Skeletal muscle satellite cell (primary cell): ENCODE results near the gene PTPN14.

Source experiments
- H3K27me3 ChIP-seq: 2 replicates; pipeline ENCODE4 v1.7.0; 2013; ENCODE audit warnings: low read length; ENCODE audit not compliant: control insufficient read depth, insufficient read depth
- H3K36me3 ChIP-seq: 2 replicates; pipeline ENCODE4 v1.7.0; 2013; ENCODE audit warnings: mild to moderate bottlenecking, control low read depth, low read length; ENCODE audit not compliant: insufficient read depth
- H3K4me1 ChIP-seq: 2 replicates; pipeline ENCODE4 v1.7.0; 2013; ENCODE audit warnings: low read length; ENCODE audit not compliant: control insufficient read depth, insufficient read depth
- H3K4me2 ChIP-seq: 2 replicates; pipeline ENCODE4 v1.7.0; 2013; ENCODE audit warnings: mild to moderate bottlenecking, low read length
- H3K4me3 ChIP-seq: 2 replicates; pipeline ENCODE4 v1.7.0; 2013; ENCODE audit warnings: low read length
- H3K9ac ChIP-seq: 2 replicates; pipeline ENCODE4 v1.7.0; 2013; ENCODE audit warnings: mild to moderate bottlenecking, low read depth, low read length, moderate library complexity
- H3K9me3 ChIP-seq: replicated peaks from 2 replicates; pipeline ENCODE4 v1.7.0; 2013; ENCODE audit warnings: mild to moderate bottlenecking, control low read depth, low read length

PTPN14 gene

GRCh38 chr1:214566158-214567104 is 15.0 kb upstream of the PTPN14 start:
- no peaks in the 10 kb centered on the region for H3K36me3 ChIP-seq
- H3K9ac ChIP-seq = peak overlapping the region; percentile 27
- H3K4me1 ChIP-seq = peaks cover 68% of the 10 kb centered on the region
- H3K9me3 ChIP-seq = no peaks in the 10 kb centered on the region
- peak overlapping the region; percentile 53 for H3K4me2 ChIP-seq
- no peaks in the 10 kb centered on the region for H3K27me3 ChIP-seq
- peak overlapping the region; percentile 6 for H3K4me3 ChIP-seq

GRCh38 chr1:214565310-214565709 is 13.9 kb upstream of the PTPN14 start:
- no peaks in the 10 kb centered on the region for H3K9me3 ChIP-seq
- no peak overlapping the region for H3K9ac ChIP-seq
- H3K27me3 ChIP-seq = no peaks in the 10 kb centered on the region
- H3K36me3 ChIP-seq = no peaks in the 10 kb centered on the region
- peaks cover 57% of the 10 kb centered on the region for H3K4me1 ChIP-seq
- H3K4me2 ChIP-seq = no peak overlapping the region
- H3K4me3 ChIP-seq = no peak overlapping the region

DNA sequence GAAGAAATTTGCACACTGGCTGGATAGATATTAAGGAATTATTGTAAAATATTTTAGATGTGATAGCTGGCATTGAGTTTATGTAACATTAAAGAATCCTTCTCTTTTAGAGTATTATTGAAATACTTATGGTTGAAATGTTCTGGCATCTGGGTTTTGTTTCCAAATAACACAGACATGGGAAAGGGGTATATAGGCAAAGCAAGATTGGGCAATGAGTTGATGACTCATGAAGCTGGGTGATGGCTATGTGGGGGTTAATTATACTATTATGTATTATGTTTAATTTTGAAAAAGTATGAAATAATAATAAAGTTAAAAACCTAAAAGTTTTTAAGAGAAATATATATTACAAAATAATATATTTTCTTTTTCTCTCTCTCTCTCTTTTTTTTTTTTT is 12.5 kb upstream of the PTPN14 start:
- H3K4me2 ChIP-seq = no peak overlapping the region
- H3K4me3 ChIP-seq = no peak overlapping the region
- H3K36me3 ChIP-seq = no peaks in the 10 kb centered on the region
- no peaks in the 10 kb centered on the region for H3K27me3 ChIP-seq
- H3K4me1 ChIP-seq = peaks cover 50% of the 10 kb centered on the region
- H3K9ac ChIP-seq = no peak overlapping the region
- H3K9me3 ChIP-seq = no peaks in the 10 kb centered on the region

DNA sequence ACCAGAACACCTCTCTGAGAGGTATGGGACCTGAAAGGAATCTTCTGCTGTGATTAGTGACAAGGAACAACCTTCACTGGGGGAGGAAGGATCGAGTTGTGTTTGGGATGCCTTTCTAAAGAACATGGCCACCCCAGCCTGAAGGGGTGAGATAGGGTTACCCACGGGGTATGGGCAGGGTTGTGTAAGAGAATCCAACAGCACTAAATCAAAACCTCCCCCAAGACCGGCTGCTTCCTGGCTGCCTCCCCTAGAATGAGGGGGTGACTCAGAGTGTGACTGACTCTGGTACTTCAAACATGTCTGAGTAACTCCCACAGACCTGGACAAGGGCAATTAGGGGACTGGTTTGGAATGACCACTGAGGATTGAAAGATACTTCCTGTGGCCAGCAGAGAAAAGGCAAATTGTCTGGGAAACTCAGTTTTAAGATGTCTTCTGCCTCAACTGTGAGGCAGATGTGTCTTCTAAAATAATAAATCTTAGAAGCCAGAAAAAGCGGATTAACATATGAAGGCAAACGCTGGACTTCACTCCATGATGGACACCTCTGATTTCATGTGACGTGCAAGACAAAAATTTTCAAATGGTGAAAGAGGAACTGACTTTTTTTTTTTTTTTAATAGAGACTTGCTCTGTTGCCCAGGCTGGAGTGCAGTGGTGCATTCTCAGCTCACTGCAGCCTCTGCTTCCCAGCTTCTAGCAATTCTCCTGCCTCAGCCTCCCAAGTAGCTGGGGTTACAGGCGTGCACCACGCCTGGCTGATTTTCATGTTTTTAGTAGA is 6.7 kb upstream of the PTPN14 start:
- Histone ChIP-seq H3K4me3 (no peak overlapping the region), H3K9ac (peak overlapping the region; percentile 37), H3K4me2 (peak overlapping the region; percentile 51), H3K27me3 (no peaks in the 10 kb centered on the region), H3K36me3 (no peaks in the 10 kb centered on the region), H3K4me1 (peaks cover 21% of the 10 kb centered on the region), H3K9me3 (no peaks in the 10 kb centered on the region)

GRCh38 chr1:214553142-214553710 is 1.8 kb upstream of the PTPN14 start:
- Histone ChIP-seq H3K9me3 (no peaks in the 10 kb centered on the region), H3K4me1 (peaks cover 32% of the 10 kb centered on the region), H3K36me3 (no peaks in the 10 kb centered on the region), H3K9ac (no peak overlapping the region), H3K27me3 (no peaks in the 10 kb centered on the region), H3K4me2 (no peak overlapping the region), H3K4me3 (no peak overlapping the region)

- Histone ChIP-seq H3K9ac (peak overlapping the region; percentile 94), H3K9me3 (no peaks in the 10 kb centered on the region), H3K27me3 (no peaks in the 10 kb centered on the region), H3K4me1 (peaks cover 33% of the 10 kb centered on the region), H3K4me2 (peak overlapping the region; percentile 88), H3K36me3 (no peaks in the 10 kb centered on the region), H3K4me3 (peak overlapping the region; percentile 97)
Measured at GRCh38 chr1:214552174-214552608, 789 bp upstream of the PTPN14 start.

DNA sequence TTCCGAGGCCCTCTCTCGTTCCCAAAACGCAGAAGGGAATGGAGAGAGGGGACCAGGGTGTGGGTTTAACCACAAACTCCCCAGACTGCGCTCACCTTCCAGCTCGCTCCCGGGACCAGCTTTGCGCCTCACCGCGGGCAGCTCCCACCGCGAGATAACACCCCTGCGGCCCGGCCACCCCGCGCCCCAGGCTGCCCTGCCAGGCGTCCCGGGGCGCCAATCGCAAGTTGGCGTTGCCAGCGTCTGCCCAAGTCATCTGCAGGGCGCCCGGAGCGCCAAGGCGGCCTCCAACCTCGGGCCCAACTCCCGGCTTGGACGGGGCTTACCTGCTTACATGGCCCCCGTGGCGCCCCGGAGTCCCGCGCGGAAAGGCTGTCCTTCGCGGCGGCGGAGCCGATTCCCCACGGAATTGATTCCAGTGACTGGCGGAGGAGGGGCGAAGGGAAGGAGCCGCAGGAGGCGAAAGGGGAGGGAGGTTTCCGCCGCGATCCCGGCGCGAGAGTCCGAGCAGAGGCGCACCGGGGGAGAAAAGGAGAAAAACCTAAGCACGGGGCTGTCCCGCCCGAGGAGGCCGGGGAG is 456 bp downstream of the PTPN14 start:
- H3K4me3 ChIP-seq = peak overlapping the region; percentile 97
- no peaks in the 10 kb centered on the region for H3K9me3 ChIP-seq
- H3K4me1 ChIP-seq = peaks cover 41% of the 10 kb centered on the region
- H3K4me2 ChIP-seq = peak overlapping the region; percentile 94
- H3K9ac ChIP-seq = peak overlapping the region; percentile 94
- H3K27me3 ChIP-seq = no peaks in the 10 kb centered on the region
- peaks cover 5% of the 10 kb centered on the region for H3K36me3 ChIP-seq

DNA sequence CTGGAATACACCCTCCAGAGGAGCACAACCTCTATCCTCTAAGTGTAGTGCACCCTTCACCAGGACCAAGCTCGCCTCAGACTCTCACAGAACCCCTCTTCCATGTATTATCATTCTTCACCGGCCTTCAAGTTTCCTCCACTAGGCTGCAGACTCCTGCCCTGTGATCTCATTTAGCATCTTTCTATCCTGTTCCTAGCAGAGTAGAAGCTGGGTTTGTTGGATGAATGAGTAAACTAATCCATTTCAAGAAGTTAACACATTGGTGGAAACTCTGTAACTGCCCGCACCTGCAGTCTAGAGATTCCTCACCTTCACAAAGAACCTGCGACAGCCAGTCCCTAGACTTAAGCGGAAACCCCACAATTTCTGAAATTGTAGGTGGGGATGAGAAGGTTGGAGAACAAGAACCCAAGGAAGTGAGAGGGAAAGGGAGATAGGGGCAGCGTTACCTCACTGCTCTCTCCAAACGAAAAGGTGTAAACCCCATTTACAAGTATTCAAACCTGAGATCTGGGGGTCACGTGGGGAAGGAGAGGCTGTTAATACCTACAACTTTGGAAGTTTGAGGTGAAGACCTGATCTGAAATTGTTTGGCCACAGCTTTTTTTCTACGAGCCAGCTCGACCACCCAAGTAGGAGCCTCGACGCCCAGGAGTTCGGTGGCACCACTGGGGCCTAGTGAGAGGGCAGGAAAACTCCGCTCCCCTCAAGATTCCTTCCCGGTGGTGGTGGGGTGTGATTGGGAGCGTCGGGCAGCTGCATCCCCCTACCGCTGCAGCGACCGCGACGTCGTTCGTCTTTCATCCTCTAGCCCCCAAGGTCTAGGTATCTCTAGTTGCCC is 1.2 kb downstream of the PTPN14 start:
- Histone ChIP-seq H3K36me3 (peaks cover 10% of the 10 kb centered on the region), H3K9ac (peak overlapping the region; percentile 94), H3K27me3 (no peaks in the 10 kb centered on the region), H3K4me1 (peaks cover 41% of the 10 kb centered on the region), H3K9me3 (no peaks in the 10 kb centered on the region), H3K4me3 (peak overlapping the region; percentile 97), H3K4me2 (peak overlapping the region; percentile 94)

DNA sequence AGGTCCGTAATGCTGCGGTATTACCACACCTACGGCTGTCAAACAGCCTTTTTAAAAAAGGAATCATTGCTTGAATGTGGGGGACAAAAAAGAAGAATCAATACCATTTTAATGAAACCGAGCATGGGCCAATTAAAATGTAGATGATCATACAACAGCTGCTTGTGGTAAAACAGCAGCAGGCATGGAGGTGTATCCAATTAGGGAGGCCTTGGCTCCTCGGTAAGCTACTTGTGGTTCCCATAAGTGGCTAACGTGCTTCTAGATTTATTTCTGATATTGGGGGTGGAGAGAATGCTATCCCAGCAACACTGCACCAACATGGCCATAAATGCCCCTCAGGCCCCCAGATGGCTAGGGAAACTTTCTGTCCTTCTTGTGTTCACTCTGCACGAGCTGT is 1.8 kb downstream of the PTPN14 start:
- H3K4me2 ChIP-seq = peak overlapping the region; percentile 94
- peaks cover 41% of the 10 kb centered on the region for H3K4me1 ChIP-seq
- no peaks in the 10 kb centered on the region for H3K27me3 ChIP-seq
- no peaks in the 10 kb centered on the region for H3K9me3 ChIP-seq
- H3K36me3 ChIP-seq = peaks cover 10% of the 10 kb centered on the region
- H3K9ac ChIP-seq = peak overlapping the region; percentile 94
- H3K4me3 ChIP-seq = peak overlapping the region; percentile 97

- Histone ChIP-seq H3K9me3 (no peaks in the 10 kb centered on the region), H3K27me3 (no peaks in the 10 kb centered on the region), H3K4me3 (peak overlapping the region; percentile 97), H3K4me2 (peak overlapping the region; percentile 94), H3K36me3 (peaks cover 10% of the 10 kb centered on the region), H3K9ac (peak overlapping the region; percentile 94), H3K4me1 (peaks cover 41% of the 10 kb centered on the region)
Measured at GRCh38 chr1:214548988-214549387, 2.4 kb downstream of the PTPN14 start.
